GM10266 (cell line): ENCODE data around the gene CCDC184.

Source experiments
- DNase-seq: peaks from one replicate; pipeline ENCODE4 v3.0.0; 2012; ENCODE audit errors: extremely low spot score
- CTCF ChIP-seq: IDR thresholded peaks from 2 replicates; pipeline ENCODE4 v1.5.1; 2012; ENCODE audit warnings: mild to moderate bottlenecking, low read depth; ENCODE audit not compliant: control insufficient read depth, insufficient read depth; ENCODE audit errors: missing control alignments

Gene CCDC184

GRCh38 chr12:48189331-48190125 is 6.1 kb downstream of the CCDC184 start:
- peak; percentile 83 for TF ChIP-seq CTCF
- peak; percentile 67 for DNase-seq

DNA sequence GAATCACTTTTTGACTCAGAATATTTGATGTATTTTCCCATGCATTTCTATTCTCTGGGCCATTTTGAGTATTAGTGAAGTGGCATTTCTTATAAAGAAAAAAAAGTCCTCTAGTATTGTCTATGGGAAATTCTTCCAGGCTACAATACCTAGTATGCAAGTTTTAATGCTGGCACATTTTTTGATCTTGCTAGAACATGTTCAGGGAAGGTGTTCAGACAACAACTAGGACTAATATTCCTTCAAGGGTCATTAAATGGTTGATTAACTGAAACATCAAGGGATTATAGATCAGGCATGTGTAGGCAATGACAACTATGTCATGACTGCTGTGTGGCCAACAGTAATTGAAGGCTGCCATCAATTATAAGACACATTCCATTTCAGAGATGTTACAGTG is 7.7 kb downstream of the CCDC184 start:
- no peak for DNase-seq
- TF ChIP-seq CTCF = no peak

DNA sequence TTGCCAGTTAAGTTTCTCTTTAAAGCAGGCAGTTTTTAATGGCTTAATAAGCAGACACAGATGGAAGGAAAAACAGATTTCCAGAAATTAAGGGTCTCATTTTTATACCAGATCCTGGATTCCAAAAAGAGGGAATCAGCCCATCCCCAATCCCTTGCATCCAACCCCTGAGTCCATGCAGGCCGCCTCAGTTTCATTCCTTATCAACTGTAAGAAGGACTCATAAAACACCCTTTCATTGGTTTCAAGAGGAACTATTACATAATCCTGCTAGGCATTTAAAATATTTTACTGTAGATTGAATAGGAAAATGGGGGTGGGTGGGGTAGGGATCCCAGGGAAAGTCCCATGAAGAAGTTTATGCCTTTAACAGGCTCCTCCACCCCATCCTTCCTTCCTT is 9.4 kb downstream of the CCDC184 start:
- no peak for DNase-seq
- no peak for TF ChIP-seq CTCF

- TF ChIP-seq CTCF = no peak
- DNase-seq = no peak
Measured at GRCh38 chr12:48193623-48194022, 10.2 kb downstream of the CCDC184 start.

- no peak for TF ChIP-seq CTCF
- DNase-seq = no peak
Measured at GRCh38 chr12:48194799-48195201, 11.4 kb downstream of the CCDC184 start.

GRCh38 chr12:48197549-48197970 is 14.1 kb downstream of the CCDC184 start:
- DNase-seq = no peak
- TF ChIP-seq CTCF = peak; percentile 69

GRCh38 chr12:48197971-48198671 is 14.7 kb downstream of the CCDC184 start:
- DNase-seq = peak; percentile 91

More at GRCh38 chr12:48197971-48198671, 14.7 kb downstream of the CCDC184 start:
- TF ChIP-seq CTCF = no peak
